Measurements from ENCODE around the gene TPBGL. TPM values are rescaled to one million over a fixed set of nuclear protein-coding genes. Genes with fewer than 3 reads are reported as not detected.

TPBGL gene
- total and polyA plus RNA-seq, 2 donors (not counting 3 experiments of a cell fraction or from before 2014, with no cell fraction given) = not detected

DNA sequence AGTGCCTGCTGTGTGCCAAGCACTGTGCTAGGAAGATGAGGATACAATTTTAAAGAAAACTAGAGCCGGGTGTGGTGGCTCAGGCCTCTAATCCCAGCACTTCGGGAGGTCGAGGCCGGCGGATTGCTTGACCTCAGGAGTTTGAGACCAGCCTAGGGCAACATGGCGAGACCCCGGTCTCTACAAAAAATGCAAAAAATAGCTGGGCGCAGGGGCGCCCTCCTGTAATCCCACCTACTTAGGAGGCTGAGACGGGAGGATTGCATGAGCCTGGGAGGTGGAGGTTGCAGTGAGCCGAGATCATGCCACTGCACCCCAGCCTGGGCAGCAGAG lies 8.3 kb downstream of the TPBGL start:
- CTCF ChIA-PET = interaction anchor here (0.6 to 9.5 kb wide), 63 partner anchors 9 to 796 kb away, joined by 3 to 507 read pairs (median 5); partner anchors contain the start of genes LIPT2, NEU3, SLCO2B1 and SPCS2
- Histone ChIP-seq H3K9me1 (replicated peaks; ENCODE audit: control insufficient read depth, extremely low read depth, insufficient read depth, low read length) (no peaks in the 10 kb centered on the region), H3K79me2 (ENCODE audit: control insufficient read depth, insufficient read depth, low read length) (no peaks in the 10 kb centered on the region), H3K4me2 (ENCODE audit: insufficient read depth, low read length) (no peak overlapping the region), H3K4me3 (replicated peaks in 1 of 3; ENCODE audit: insufficient read depth in 1 of 3, low read depth in 1 of 3, low read length in 3 of 3) (no peak overlapping the region), H3K9me3 (replicated peaks; ENCODE audit: control insufficient read depth, insufficient read depth, low read length) (no peaks in the 10 kb centered on the region), H3K36me3 (ENCODE audit: control insufficient read depth in 2 of 2, extremely low read depth in 1 of 2, insufficient read depth in 2 of 2, low read length in 2 of 2) (no peaks in the 10 kb centered on the region), H3K27ac (ENCODE audit: insufficient read depth, low read depth, low read length) (no peak overlapping the region), H3K4me1 (ENCODE audit: control insufficient read depth, extremely low read depth, insufficient read depth, low read length) (no peaks in the 10 kb centered on the region), H4K20me1 (replicated peaks; ENCODE audit: control insufficient read depth, extremely low read depth, insufficient read depth, low read length) (no peaks in the 10 kb centered on the region), H3K9ac (replicated peaks; ENCODE audit: extremely low read depth, insufficient read depth, low read length) (no peak overlapping the region), H3K27me3 (ENCODE audit: control insufficient read depth in 2 of 2, insufficient read depth in 2 of 2, low read length in 2 of 2) (peaks cover 18 to 27% of the 10 kb centered on the region in 2 experiments), H2AFZ (ENCODE audit: low read depth, low read length) (no peak overlapping the region)
- FAIRE-seq (no peak), DNase-seq (ENCODE audit: low read depth, low spot score) (no peak)
- TF ChIP-seq JUN (IDR thresholded peaks at IDR 0.05; ENCODE audit: borderline replicate concordance, insufficient read depth, insufficient read length, low read depth) (no peak), MYC (IDR thresholded peaks at IDR 0.05; ENCODE audit: low read depth, low read length) (no peak), POLR2A (IDR thresholded peaks at IDR 0.05; ENCODE audit: low read depth, low read length) (no peak), EZH2 (IDR thresholded peaks at IDR 0.05; ENCODE audit: borderline replicate concordance, low read depth, low read length, severe bottlenecking) (no peak), MAX (IDR thresholded peaks at IDR 0.05; ENCODE audit: insufficient read depth, insufficient read length) (no peak), GATA2 (IDR thresholded peaks at IDR 0.05; ENCODE audit: insufficient read depth, insufficient read length, low read depth, low read length) (no peak), FOS (IDR thresholded peaks at IDR 0.05; ENCODE audit: borderline replicate concordance, insufficient read depth, low read length) (no peak), POLR2AphosphoS5 (IDR thresholded peaks at IDR 0.05; ENCODE audit: insufficient read depth, low read depth, low read length) (no peak)
- TF ChIP-seq, protein P1, sequence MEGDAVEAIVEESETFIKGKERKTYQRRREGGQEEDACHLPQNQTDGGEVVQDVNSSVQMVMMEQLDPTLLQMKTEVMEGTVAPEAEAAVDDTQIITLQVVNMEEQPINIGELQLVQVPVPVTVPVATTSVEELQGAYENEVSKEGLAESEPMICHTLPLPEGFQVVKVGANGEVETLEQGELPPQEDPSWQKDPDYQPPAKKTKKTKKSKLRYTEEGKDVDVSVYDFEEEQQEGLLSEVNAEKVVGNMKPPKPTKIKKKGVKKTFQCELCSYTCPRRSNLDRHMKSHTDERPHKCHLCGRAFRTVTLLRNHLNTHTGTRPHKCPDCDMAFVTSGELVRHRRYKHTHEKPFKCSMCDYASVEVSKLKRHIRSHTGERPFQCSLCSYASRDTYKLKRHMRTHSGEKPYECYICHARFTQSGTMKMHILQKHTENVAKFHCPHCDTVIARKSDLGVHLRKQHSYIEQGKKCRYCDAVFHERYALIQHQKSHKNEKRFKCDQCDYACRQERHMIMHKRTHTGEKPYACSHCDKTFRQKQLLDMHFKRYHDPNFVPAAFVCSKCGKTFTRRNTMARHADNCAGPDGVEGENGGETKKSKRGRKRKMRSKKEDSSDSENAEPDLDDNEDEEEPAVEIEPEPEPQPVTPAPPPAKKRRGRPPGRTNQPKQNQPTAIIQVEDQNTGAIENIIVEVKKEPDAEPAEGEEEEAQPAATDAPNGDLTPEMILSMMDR (IDR thresholded peaks at IDR 0.05; ENCODE audit: extremely low read depth in 1 of 2, insufficient read depth in 1 of 2, low read depth in 1 of 2, low read length in 2 of 2) = no peak
- BruUV-seq (replicated peaks) = no TSS peak
- POLR2A ChIA-PET = interaction anchor here (0.6 kb wide), 1 partner anchor 109 kb away, joined by 4 read pairs; no protein-coding TSS in a partner anchor
- intact Hi-C loops (cut with micrococcal nuclease) (loop anchor here (1.0 to 2.0 kb wide), 5 partner anchors 35 to 318 kb away; no protein-coding TSS in a partner anchor), dilution Hi-C loops (cut with MboI; ENCODE audit: extremely low pct_ligation_motif_present, low sequenced_read_pairs) (no loop called here)

All from endothelial cell of umbilical vein (primary cell).